Middle frontal gyrus (tissue), 1 donor: ENCODE results near the gene S100A9.

Source experiments
- DNase-seq: peaks from one replicate; pipeline ENCODE4 v3.0.0-alpha.2; 2015; ENCODE audit warnings: low spot score; ENCODE audit errors: extremely low spot score

S100A9 gene

DNA sequence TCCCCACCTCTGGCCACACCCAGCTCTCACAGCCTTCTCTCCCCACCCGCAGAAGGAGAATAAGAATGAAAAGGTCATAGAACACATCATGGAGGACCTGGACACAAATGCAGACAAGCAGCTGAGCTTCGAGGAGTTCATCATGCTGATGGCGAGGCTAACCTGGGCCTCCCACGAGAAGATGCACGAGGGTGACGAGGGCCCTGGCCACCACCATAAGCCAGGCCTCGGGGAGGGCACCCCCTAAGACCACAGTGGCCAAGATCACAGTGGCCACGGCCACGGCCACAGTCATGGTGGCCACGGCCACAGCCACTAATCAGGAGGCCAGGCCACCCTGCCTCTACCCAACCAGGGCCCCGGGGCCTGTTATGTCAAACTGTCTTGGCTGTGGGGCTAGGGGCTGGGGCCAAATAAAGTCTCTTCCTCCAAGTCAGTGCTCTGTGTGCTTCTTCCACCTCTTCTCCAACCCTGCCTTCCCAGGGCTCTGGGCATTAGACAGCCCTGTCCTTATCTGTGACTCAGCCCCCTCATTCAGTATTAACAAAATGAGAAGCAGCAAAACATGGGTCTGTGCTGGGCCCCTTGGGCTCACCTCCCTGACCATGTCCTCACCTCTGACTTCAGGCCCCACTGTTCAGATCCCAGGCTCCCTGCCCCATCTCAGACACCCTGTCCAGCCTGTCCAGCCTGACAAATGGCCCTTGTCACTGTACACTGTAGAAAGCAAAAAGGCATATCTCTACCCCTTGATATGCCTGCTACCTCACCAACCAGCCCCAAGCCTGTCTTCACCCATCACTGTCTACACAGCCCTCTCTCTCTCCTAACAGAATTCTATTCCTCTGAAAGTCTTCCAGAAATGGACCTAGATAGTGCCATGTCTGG, 3.2 kb downstream of the S100A9 start:
- no peak for DNase-seq

DNA sequence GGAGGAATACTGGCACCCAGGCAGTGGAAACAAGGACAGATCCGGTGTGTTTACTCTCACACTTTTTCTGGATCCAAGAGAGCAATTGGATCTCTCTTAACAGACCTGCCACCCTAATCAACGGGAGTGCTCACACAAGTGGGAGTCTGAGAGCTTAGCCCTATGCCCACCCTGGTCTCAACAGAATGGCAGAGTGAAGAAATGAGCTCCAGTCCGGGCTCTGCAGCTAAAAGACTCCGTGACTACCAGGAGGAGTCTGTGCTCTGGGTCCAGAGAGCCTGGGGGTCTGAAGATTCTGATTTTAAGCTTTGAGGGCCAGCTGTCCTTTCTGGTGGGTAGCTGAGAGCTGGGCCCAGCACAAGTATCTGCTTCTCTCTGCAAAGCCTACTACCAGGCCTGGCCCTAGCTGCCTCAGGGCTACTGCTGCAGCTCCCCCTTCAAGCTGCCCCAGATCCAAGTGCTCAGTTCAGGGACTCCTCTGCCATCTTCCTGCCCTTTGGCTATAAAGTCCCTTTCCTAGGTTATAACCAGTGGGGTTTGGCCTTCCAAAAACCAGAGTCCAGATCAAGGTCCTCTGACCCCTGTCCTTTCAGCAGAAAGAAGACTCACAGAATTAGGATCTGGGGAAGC, 3.9 kb downstream of the S100A9 start:
- DNase-seq = no peak

DNA sequence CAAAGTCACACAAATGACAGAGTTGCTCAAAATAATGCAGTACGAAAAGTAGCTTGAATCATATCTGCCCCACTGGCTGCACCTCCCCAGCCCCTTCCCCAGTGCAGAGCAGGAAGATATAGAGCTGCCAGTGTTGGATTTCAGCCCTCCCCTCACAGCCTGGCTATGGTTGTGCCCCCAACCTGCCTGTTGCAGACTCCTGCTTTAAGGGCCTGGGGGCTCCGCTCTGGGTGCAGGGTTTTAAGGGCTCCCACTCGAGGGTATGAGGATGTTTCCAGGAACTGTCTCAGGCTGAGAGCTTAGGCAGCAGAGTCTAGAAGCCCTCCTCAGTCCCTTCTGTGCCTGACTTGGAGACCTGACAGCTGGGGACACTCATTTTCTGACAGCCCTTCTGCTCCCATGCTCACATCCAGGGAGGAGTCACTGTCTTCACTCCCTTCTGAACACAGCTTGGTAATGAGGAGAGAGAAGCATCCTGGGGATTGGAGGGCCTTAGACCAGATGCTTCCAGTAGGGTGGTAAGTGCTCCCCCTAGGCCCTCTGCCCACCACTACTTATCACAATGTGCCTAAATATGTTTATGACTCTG, 4.6 kb downstream of the S100A9 start:
- DNase-seq = no peak

DNA sequence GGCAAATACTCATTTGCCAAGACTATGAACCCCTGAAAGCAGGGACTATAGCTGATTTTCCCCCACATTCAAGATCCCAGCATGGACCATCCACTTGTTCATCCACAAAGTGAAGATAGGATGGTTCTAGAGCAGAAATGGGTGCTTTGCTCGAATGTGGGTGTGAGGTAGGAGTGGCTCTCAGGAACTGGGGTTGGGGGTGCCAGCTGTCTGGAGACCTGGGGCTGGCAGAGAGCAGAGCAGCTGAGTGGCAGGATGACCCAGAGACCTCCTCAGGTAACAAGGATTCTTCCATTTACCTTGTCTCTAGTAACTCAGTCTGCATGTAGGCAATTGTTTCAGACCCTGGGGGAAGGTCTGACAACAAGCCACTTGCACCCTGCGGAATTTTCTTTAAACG, 6.0 kb downstream of the S100A9 start:
- no peak for DNase-seq

DNA sequence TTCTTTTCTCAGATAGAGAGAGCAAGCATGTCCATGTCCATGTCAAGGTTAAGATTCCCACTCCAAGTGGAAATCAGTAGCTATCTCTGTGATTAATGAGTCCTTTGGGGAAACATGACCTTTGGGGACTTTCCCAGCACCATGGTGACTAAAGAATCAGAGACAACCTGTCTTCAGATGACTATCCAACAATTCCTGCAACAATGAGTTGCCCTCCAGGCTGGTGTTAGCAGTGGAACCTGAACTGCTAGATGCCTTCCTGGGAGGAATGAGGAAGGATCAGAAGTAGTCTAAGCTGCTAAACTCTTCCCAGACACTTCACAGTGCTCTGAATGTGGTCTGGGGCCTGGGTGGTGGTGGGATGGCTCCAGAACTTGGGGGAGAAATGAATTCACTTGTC, 6.5 kb downstream of the S100A9 start:
- no peak for DNase-seq

DNA sequence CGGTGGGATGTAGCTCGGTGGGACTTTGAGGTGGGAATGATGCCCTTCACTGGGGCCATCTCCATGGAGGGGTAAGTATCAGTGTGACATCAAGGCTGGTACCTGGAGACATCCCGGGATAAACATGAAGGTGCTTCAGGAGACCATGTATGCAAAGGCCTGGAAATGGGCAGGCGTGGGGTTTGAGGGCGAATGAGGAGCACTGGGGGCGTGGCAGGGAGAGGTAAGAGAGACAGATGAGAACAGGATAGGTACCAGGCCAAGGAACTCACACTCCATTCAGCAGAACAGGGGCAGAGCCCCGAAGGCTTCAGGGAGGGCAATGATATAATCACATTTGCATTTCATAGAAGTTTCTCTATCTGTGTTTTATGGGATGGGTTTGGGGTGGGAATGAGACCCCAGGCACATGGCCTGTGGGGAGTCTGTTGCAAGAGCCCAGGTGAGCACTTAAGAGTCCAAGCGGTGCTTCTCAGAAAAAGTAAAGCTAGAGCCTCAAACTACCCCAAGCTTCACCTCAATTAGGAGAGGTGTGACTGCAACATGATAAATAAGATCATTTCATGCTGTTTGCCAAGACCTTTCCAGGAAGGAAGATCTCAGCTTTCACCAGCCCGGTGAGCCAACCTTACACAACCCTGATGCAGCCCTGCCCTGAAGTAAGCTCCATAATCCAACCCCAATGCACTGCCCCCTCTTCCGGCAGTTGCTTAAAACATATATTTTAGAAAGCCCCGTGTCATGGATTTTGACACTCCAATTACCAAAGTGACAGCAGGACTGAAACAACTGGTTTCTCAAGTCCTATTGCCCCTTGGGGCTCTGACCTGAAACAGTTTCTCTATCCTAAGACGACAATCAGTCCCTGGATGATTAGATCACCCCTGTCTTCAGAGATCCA, 7.4 kb downstream of the S100A9 start:
- DNase-seq = no peak

DNA sequence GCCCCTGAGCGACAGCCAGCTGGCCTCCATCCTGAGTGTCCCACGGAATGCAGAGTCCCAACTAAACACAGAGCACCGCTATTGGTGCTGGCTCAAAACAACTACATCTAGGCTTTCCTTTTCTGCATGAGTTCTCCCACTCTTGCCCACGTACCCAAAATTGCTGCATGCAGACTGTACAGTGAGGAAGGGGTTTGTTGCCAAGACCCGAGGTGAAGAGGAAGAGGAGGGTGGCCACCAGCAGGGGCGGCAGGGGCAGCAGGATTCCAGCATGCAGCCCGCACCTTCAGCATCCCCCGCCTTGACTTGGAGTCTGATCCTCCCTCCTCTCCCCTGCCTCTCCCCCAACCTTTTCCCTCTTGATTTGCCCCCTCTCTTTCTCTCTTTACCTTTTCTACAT, 8.0 kb downstream of the S100A9 start:
- no peak for DNase-seq

DNA sequence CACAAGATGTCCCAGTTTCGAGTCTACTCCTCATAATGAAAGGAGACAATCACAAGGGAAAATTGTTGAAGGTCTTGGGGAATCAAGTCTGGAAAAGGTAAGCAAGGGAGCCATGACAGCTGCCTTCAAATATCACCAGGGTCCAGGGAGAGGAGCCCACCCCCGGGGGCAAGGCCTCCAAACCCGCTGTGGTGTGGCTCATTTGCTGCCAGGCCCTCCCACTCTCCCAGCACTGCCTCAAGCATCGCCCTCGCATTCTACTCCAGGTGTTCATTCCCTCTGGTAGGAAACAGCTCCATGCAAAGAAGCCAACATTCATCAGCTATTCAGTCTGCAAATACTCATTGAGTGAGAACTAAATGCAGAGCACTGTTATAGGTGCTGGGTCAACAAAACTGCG, 8.6 kb downstream of the S100A9 start:
- DNase-seq = no peak

DNA sequence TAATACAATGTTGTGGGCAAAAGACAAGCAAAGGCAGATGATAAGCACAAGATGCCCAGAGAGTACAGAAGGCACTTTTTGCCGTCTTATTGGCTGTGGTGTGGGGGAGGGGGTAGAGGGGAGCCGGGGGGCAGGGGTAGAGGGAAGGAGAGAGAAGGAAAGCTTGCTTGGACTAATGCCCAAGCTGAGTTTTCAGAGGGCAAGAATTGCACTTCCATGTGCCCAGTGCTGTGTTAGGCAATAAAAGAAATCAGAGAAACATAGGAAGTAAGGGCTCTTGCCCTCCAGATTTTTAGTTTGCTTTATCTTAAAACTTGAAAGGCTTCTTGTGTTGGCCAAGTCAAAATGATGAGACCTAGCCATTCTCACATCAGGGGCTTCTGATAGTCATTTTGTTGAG, 9.4 kb downstream of the S100A9 start:
- no peak for DNase-seq

DNA sequence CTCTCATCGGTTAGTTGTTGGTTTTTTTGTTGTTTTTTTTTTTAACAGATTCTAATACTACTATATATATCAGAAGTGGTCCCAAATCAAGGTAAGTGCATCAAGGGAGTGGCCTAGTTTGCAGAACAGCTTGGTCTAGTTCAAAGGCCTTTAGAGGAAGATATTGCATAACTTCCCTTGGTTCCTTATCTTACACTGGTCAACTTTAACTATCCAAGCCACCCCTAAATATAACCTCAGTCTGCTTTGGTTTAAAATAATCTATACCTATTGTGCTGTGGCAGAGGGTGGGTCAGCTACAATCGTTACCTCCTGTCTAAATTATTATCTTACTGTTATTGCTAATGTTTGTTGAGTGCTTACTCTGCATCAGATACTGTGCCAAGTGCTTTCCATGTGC, 10.8 kb downstream of the S100A9 start:
- no peak for DNase-seq

DNA sequence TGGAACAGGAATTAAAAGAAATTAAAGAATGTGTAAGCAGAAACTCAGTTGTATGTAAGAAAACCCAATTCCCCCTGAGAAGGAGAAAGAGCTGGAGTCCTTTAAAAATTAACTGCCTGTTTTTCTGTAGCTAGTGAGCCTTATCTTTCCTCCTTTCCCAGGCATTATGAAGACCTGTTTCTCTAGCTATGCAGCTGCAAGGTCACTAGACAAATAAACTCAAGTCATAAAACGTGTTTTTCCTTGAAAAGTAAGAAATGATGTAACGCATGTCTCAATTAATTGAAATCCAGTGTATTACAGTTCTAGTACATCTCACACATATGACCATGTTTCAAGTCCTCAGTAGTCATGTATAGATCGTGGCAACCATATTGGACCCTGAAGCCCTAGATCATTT, 12.5 kb downstream of the S100A9 start:
- no peak for DNase-seq

DNA sequence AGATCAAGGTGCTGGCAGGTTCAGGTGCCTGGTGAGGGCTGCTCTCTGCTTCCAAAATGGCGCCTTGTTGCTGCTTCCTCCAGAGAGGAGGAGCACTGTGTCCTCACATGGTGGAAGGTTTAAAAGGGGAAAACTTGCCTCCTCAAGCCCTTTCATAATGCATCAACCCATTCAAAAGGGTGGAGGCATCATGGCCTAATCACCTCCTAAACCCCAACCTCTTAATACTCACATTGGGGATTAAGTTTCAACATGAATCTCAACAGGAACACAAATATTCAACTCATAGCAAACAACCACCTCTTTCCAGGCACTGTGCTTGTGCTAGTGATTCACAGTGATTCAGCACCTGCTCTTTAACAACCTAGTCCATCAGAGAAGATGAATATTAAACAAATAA, 13.6 kb downstream of the S100A9 start:
- no peak for DNase-seq

DNA sequence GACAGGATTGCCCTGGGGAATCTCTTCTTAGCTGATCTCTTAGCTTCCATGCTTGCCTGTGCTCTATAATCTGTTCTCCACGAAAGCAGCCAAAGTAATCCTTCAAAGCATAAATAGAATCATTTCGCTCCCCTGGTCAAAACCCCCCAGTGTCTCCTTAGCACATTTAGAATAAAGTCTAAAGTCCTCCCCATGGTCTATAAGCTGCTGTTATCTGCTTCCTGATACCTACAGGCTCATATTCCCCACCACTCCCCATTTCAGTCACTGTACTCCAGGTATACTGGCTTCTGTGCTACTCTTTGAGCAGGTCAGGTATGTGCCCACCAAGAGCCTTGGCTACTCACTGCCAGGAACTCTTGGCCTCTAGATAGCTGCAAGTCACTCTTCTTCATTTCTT, 14.9 kb downstream of the S100A9 start:
- no peak for DNase-seq

DNA sequence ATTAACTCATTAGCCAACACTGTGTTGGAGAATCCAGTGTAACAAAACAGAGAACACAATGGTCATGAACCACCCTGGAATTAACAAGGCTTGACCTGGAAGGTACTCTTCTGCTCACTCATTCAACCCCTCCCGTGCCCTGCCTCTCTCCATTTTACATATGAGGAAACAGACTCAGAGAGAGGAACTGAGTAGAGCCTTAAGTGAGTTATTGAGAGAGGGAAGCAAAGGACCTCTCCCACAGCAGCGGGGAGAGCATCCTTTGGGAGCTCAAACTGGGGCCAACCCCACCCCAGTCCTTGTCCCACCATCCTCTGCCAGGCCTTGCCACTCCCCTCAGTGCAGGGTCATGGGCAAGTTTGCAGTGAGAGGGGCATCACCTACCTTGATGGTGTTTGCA, 16.4 kb downstream of the S100A9 start:
- DNase-seq = no peak

DNA sequence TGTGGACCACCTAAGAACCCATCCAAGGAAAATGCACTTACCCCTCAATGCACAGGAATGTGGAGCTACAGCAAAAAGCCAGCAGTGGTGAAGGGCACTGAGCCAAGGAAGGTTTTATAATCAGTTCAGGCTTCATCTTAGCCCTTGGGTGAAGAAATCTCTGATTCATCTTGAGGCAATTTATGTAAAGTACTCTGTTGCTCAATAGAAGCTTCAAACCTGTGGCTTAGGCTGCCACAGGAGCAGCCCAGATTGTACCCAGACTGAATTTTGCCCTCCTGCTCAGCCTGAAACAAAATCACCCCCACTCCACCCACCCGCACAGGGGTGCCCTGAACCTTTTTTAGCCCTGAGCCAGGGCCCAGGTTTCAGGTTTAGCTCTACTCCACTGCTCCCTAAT, 17.9 kb downstream of the S100A9 start, which contains the start of gene S100A12:
Gene S100A12, minus strand, starts transcription at position 111 of the 400 bp plus-strand sequence. CDS start 1,029 bp downstream, outside the sequence.
- no peak for DNase-seq

DNA sequence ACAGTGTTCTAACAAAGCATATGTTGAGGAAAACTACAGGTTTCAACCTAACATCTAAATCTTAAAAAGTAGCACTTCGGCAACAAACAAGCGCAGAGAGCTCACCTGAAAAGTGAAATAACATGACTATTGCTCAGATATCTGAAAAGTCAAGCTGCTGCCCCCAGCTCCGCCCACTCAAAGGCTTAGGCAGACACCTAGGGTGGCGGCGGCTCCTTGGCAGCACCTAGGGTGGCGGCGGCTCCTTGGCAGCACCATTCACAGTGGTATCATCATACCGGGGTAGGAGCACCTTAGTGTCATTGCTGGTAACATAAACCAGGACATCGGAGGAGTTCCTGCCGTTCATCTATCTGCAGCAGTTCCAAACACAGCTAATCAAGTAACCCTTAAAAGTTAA, 21.9 kb downstream of the S100A9 start:
- no peak for DNase-seq

DNA sequence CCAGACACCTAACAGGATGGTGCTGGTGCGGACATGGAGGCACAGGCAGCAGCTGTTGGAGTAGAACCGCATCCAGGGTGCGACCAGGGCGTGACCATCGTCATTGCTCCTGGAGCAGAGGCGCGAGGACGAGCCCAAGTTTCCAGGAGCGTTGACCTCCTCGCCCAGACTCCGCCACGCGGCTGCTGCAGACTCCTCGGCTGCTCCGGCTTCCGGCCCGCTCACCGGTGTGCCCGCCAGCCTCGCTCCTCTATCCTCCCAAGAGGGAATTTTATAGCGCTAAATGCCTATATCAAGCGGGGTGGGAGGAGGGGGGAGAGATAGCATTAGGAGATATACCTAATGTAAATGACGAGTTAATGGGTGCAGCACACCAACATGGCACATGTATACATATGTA, 23.1 kb downstream of the S100A9 start:
- no peak for DNase-seq

DNA sequence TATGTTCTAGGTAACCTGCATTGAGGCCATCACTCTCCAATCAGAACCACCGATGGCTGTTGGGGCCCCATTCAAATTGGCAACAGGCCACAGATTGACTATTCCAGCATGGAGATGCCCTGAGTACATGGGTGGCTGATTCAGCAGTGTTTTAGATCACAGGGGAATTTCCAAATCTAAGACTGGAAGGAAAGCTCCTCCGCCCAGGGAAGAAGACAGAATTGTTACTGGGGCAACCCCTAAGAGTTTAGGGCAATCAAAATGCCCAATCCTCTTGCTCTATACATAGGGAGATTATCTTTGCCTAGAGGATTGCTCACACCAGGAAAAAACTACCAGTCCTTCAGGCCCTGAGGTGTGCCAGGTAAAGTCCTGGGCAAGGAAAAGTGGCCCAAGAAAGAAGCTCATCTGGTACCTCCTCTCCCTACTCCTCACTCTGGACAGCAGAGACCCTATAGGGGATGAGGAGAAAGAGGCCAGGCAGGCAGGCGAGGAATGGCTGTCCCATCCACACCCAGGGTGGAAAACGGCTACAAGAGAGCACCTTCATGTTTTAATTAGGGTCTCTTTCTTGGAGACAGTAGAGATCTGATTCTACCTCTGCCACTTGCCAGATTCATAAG, 27.4 kb downstream of the S100A9 start:
- DNase-seq = no peak

DNA sequence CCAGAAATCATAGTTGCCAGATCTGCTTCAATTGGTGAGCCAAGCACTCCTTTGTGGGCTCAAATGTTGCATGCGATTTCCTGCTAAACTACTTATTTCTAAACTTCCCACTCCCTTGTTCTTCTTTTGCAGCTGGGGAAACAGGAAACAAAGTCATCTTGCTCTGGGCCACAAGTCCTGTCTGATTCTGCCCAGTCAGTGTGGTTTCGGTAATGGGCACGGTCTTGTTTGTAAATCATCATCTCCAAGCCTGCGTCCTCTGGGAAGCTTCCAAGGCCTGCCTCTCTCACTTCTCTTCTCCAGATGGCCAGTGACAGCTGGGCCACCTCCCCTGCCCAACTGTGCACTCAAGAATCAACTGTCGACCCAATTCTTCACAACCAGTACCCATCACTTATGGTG, 28.8 kb downstream of the S100A9 start:
- DNase-seq = no peak

DNA sequence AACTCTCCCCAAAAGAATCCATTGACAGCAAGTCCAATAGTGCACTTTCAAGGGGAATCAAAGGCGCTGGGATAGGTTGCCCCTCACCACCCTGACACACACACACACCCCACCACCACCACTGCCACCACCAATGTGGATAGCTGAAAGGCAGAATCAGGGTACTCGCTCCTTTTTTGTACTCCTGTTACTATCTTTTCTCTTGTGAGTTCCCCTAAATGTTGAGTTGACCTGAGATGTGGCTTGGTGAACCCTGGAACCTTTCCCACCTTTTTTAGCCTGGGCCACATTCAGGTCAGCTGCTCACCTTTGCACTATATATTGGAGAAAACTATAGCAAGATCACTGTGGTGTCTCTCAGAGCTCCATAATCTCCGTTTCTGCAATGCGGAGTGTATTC, 29.3 kb downstream of the S100A9 start:
- no peak for DNase-seq

DNA sequence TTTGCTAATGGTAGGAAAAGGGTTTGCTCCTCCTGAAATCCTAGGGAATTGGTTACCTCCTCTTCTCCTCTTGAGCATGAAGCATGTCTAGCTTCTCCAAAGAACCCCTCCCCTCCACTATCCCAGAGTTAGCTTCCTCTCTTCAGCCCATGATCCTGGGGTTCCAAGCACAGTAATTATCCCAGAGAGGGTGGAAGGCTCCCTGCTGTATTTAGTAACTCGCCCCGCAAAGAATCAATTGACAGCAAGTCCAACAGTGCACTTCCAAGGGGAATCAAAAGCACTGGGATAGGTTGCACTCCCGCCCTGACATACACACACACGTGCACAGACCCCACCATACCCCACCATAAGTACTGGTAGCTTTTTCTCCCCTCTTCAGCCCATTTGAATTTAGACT, 30.1 kb downstream of the S100A9 start:
- no peak for DNase-seq
